H1 (cell line): ENCODE measurements around the gene BNC1. TPM values are rescaled to one million over a fixed set of nuclear protein-coding genes. Genes with fewer than 3 reads are reported as not detected.

Source experiments
- CTCF ChIA-PET: fragments of 300-600 bp; sonication (Branson Sonifier 250); formaldehyde crosslinking; loops from one replicate; lab custom pipeline; 2021; ENCODE audit not compliant: partially characterized antibody; lab: Charles Lee
- POLR2A ChIA-PET: fragments of 300-600 bp; sonication (Branson Sonifier 250); formaldehyde crosslinking; loops from one replicate; lab custom pipeline; 2021; ENCODE audit warnings: inconsistent platforms; ENCODE audit not compliant: partially characterized antibody; lab: Charles Lee
- DNase-seq, 2 experiments: peaks; one replicate each; pipeline versions ENCODE4 v3.0.0 to v3.0.0-alpha.2; 2010 to 2022; ENCODE audit warnings: low spot score in 2 of 2, low read depth in 1 of 2, mixed read lengths in 1 of 2
- FAIRE-seq: peaks from 2 replicates; lab custom pipeline; 2011; peaks lifted over from hg19 to GRCh38; lab: Jason Lieb, UNC
- H2AFZ ChIP-seq: 2 replicates; pipeline ENCODE4 v1.8.1; 2012; ENCODE audit warnings: low read length, inconsistent platforms
- H2AK5ac ChIP-seq: 2 replicates; pipeline ENCODE4 v1.6.1; 2013; ENCODE audit warnings: low read depth, low read length
- H2BK120ac ChIP-seq: replicated peaks from 2 replicates; pipeline ENCODE3; 2013; ENCODE audit warnings: low read depth, low read length, inconsistent platforms
- H2BK12ac ChIP-seq: 2 replicates; pipeline ENCODE4 v1.6.1; 2013; ENCODE audit warnings: low read depth, low read length
- H2BK15ac ChIP-seq: 2 replicates; pipeline ENCODE4 v1.6.1; 2013; ENCODE audit warnings: low read length
- H2BK20ac ChIP-seq: 2 replicates; pipeline ENCODE4 v1.6.1; 2013; ENCODE audit warnings: low read length
- H2BK5ac ChIP-seq: 2 replicates; pipeline ENCODE4 v1.6.1; 2013; ENCODE audit warnings: low read depth, low read length
- H3K14ac ChIP-seq: 2 replicates; pipeline ENCODE4 v1.6.1; 2013; ENCODE audit warnings: inconsistent platforms; ENCODE audit not compliant: insufficient read length
- H3K18ac ChIP-seq: 2 replicates; pipeline ENCODE4 v1.6.1; 2013; ENCODE audit warnings: low read length; ENCODE audit errors: extremely low read depth
- H3K23ac ChIP-seq: 2 replicates; pipeline ENCODE4 v1.6.1; 2013; ENCODE audit warnings: inconsistent platforms; ENCODE audit not compliant: insufficient read length
- H3K23me2 ChIP-seq: 2 replicates; pipeline ENCODE4 v1.6.1; 2013; ENCODE audit warnings: low read depth, low read length
- H3K27ac ChIP-seq: 2 replicates; pipeline ENCODE4 v1.6.1; 2011; ENCODE audit warnings: low read depth, low read length, inconsistent platforms
- H3K27me3 ChIP-seq, 4 experiments: replicated peaks in 1 of 4; 1 replicate in 1 of 4; 2 replicates in 3 of 4; pipeline versions ENCODE4 v1.6.1 to v1.8.1; 2011 to 2013; ENCODE audit warnings: low read length in 3 of 4, mild to moderate bottlenecking in 3 of 4, inconsistent platforms in 2 of 4, mixed read lengths in 2 of 4, moderate library complexity in 1 of 4; ENCODE audit not compliant: control insufficient read depth in 3 of 4, insufficient read depth in 3 of 4; ENCODE audit errors: extremely low read depth in 1 of 4
- H3K36me3 ChIP-seq, 4 experiments: 2 replicates each; pipeline versions ENCODE4 v1.6.1 to v1.8.1; 2011 to 2013; ENCODE audit warnings: mild to moderate bottlenecking in 4 of 4, low read length in 3 of 4, moderate library complexity in 2 of 4, control low read depth in 1 of 4, inconsistent platforms in 1 of 4; ENCODE audit not compliant: insufficient read depth in 4 of 4, control insufficient read depth in 2 of 4
- H3K4ac ChIP-seq: replicated peaks from 2 replicates; pipeline ENCODE3; 2013; ENCODE audit warnings: low read length, low read depth, mixed read lengths, inconsistent platforms; ENCODE audit not compliant: insufficient read length
- H3K4me1 ChIP-seq, 4 experiments: replicated peaks in 1 of 4; 1 replicate in 1 of 4; 2 replicates in 3 of 4; pipeline versions ENCODE4 v1.6.1 to v1.8.1; 2011 to 2013; ENCODE audit warnings: low read length in 3 of 4, inconsistent platforms in 2 of 4, mixed read lengths in 1 of 4; ENCODE audit not compliant: insufficient read depth in 4 of 4, control insufficient read depth in 3 of 4
- H3K4me2 ChIP-seq, 2 experiments: 2 replicates each; pipeline versions ENCODE4 v1.6.1 to v1.8.1; 2011 to 2013; ENCODE audit warnings: low read depth in 2 of 2, low read length in 2 of 2, control low read depth in 1 of 2, inconsistent platforms in 1 of 2, mild to moderate bottlenecking in 1 of 2; ENCODE audit not compliant: insufficient read depth in 1 of 2
- H3K4me3 ChIP-seq, 4 experiments: fragments of 200-600, 300-600 bp in 1 of 4; sonication (generic), shearing (Covaris generic), sonication (Bioruptor Twin) in 1 of 4; 2 replicates each; pipeline versions ENCODE4 v1.5.1 to v1.8.1; 2011 to 2016; ENCODE audit warnings: low read length in 4 of 4, low read depth in 3 of 4, control low read depth in 2 of 4, inconsistent platforms in 2 of 4, mild to moderate bottlenecking in 2 of 4, mixed read lengths in 1 of 4, moderate library complexity in 1 of 4; ENCODE audit not compliant: insufficient read depth in 2 of 4; ENCODE audit errors: extremely low read depth in 1 of 4
- H3K56ac ChIP-seq: replicated peaks from 2 replicates; pipeline ENCODE3; 2013; ENCODE audit warnings: low read depth, mild to moderate bottlenecking, mixed read lengths, low read length, inconsistent platforms; ENCODE audit not compliant: insufficient read length
- H3K79me1 ChIP-seq: 2 replicates; pipeline ENCODE4 v1.6.1; 2013; ENCODE audit warnings: low read depth, low read length, control low read depth
- H3K79me2 ChIP-seq, 2 experiments: 2 replicates each; pipeline versions ENCODE4 v1.6.1 to v1.8.1; 2012 to 2013; ENCODE audit warnings: low read length in 2 of 2, mild to moderate bottlenecking in 2 of 2, inconsistent platforms in 1 of 2; ENCODE audit not compliant: insufficient read depth in 2 of 2, control insufficient read depth in 1 of 2
- H3K9ac ChIP-seq, 4 experiments: replicated peaks in 1 of 4; 1 replicate in 1 of 4; 2 replicates in 3 of 4; pipeline versions ENCODE4 v1.6.1 to v1.8.1; 2011 to 2013; ENCODE audit warnings: low read depth in 3 of 4, low read length in 3 of 4, control low read depth in 2 of 4, mild to moderate bottlenecking in 2 of 4, moderate library complexity in 2 of 4, inconsistent platforms in 1 of 4; ENCODE audit errors: extremely low read depth in 1 of 4
- H3K9me3 ChIP-seq, 2 experiments: 2 replicates each; pipeline versions ENCODE4 v1.6.1 to v1.8.1; 2012 to 2013; ENCODE audit warnings: mild to moderate bottlenecking in 2 of 2, moderate library complexity in 2 of 2, control low read depth in 1 of 2, inconsistent platforms in 1 of 2, low read depth in 1 of 2, low read length in 1 of 2, mixed read lengths in 1 of 2; ENCODE audit not compliant: insufficient read depth in 2 of 2
- H4K20me1 ChIP-seq, 2 experiments: replicated peaks in 1 of 2; 2 replicates each; pipeline versions ENCODE3 to v1.8.1; 2011 to 2013; ENCODE audit warnings: inconsistent platforms in 2 of 2, low read length in 2 of 2, mild to moderate bottlenecking in 1 of 2; ENCODE audit not compliant: insufficient read depth in 2 of 2, control insufficient read depth in 1 of 2
- H4K5ac ChIP-seq: 2 replicates; pipeline ENCODE4 v1.6.1; 2013; ENCODE audit warnings: low read length, low read depth, mixed read lengths, inconsistent platforms; ENCODE audit not compliant: insufficient read length
- H4K8ac ChIP-seq: 2 replicates; pipeline ENCODE4 v1.8.0; 2013; ENCODE audit warnings: mild to moderate bottlenecking, moderate library complexity, low read length, inconsistent platforms; ENCODE audit not compliant: insufficient read depth; ENCODE audit errors: extremely low read depth
- H4K91ac ChIP-seq: replicated peaks from 2 replicates; pipeline ENCODE3; 2013; ENCODE audit warnings: low read length, mixed read lengths, inconsistent platforms; ENCODE audit not compliant: insufficient read length
- CEBPB ChIP-seq: IDR thresholded peaks from 2 replicates; pipeline ENCODE4 v1.6.1; 2012; ENCODE audit warnings: low read depth, low read length
- EZH2 ChIP-seq: fragments of 200-600 bp; sonication (generic); IDR thresholded peaks from 2 replicates; pipeline ENCODE4 v1.7.1; 2012; ENCODE audit warnings: low read depth, mild to moderate bottlenecking, moderate library complexity, low read length, inconsistent platforms; ENCODE audit not compliant: severe bottlenecking
- FOSL1 ChIP-seq: IDR thresholded peaks from 2 replicates; pipeline ENCODE4 v1.6.1; 2011; ENCODE audit warnings: mild to moderate bottlenecking, low read depth, low read length, moderate library complexity; ENCODE audit not compliant: insufficient read depth
- HDAC2 ChIP-seq, 2 experiments: fragments of 300-600 bp in 1 of 2; sonication (generic) in 1 of 2; IDR thresholded peaks; 2 replicates each; pipeline ENCODE4 v1.6.1; 2011 to 2012; ENCODE audit warnings: low read depth in 2 of 2, low read length in 2 of 2, mild to moderate bottlenecking in 2 of 2, moderate library complexity in 2 of 2, borderline replicate concordance in 1 of 2, inconsistent platforms in 1 of 2
- KDM1A ChIP-seq: fragments of 200-600, 300-600 bp; sonication (generic); IDR thresholded peaks from 2 replicates; pipeline ENCODE4 v1.7.1; 2016; ENCODE audit warnings: mild to moderate bottlenecking, low read length, borderline replicate concordance
- SIX5 ChIP-seq: IDR thresholded peaks from 2 replicates; pipeline ENCODE4 v1.6.1; 2011; ENCODE audit warnings: mild to moderate bottlenecking, low read depth, low read length
- TCF12 ChIP-seq: IDR thresholded peaks from 2 replicates; pipeline ENCODE4 v1.6.1; 2011; ENCODE audit warnings: low read depth, mild to moderate bottlenecking, low read length
- WGBS, 2 experiments: shearing (Covaris generic) in 1 of 2; methylation state at CpG; one replicate each; pipeline versions ENCODE4 v1.1.6 to v1.1.7; 2013 to 2015; ENCODE audit warnings: low lambda C conversion rate in 2 of 2, mixed read lengths in 2 of 2, inconsistent platforms in 1 of 2, low coverage in 1 of 2, missing lambda C conversion rate in 1 of 2; ENCODE audit not compliant: insufficient replicate concordance in 2 of 2, insufficient coverage in 1 of 2, insufficient read length in 1 of 2; ENCODE audit errors: extremely low coverage in 1 of 2, missing lambda C conversion rate in 1 of 2; 5-methylcytosine and 5-hydroxymethylcytosine counted together
- polyA plus RNA-seq, 7 experiments: library from polyadenylated mRNA; depleted of rRNA in 3 of 7; stranded (reverse) in 5 of 7; unstranded in 2 of 7; fragments of >200 nt in 5 of 7; fragments of 200-250 nt in 2 of 7; gene quantifications; 1 replicate in 5 of 7; 2 replicates in 1 of 7; 4 replicates in 1 of 7; pipeline versions ENCODE4 v1.2.1 to v1.2.3, GENCODE V29; 2011 to 2013; ENCODE audit warnings: missing spikeins in 2 of 7, mixed read lengths in 2 of 7
- total RNA-seq: library from RNA; stranded (reverse); fragmentation: NEBNext Ultra II Directional; extraction: Animal tissue kit (Norgen Biotek cat#: 25700); gene quantifications from 2 replicates; pipeline ENCODE4 v1.2.1, GENCODE V29; 2021

The BNC1 gene
- total and polyA plus RNA-seq, 2 of the 8 experiments (the other 6 are each of a cell fraction or from before 2014, with no cell fraction given): 0.99 to 2.1 TPM

- no peak overlapping the region for H2BK20ac ChIP-seq
- no peak overlapping the region for H4K8ac ChIP-seq
- no peaks in the 10 kb centered on the region for H3K23me2 ChIP-seq
- H3K4ac ChIP-seq: no peak overlapping the region
- H2BK15ac ChIP-seq: no peak overlapping the region
- no peak overlapping the region for H2BK5ac ChIP-seq
- H4K20me1 ChIP-seq: no peaks in the 10 kb centered on the region
- no peak overlapping the region for H3K14ac ChIP-seq
- H3K36me3 ChIP-seq: no peaks in the 10 kb centered on the region
- H3K9me3 ChIP-seq: 0 out of 4 replicates have a peak, but pooled peaks cover 0 to 2% of the 10 kb centered on the region in 2 experiments
- H3K79me1 ChIP-seq: no peaks in the 10 kb centered on the region
- ChIA-PET CTCF (no interaction called here), POLR2A (no interaction called here)
- no peak overlapping the region for H2BK120ac ChIP-seq
- WGBS, 2 experiments: 94% methylated on average over 2 of the region's 2 CpGs; no CpG with 5 or more reads in 1 of the 2 experiments
- no peak overlapping the region for H3K56ac ChIP-seq
- H3K4me2 ChIP-seq: no peak overlapping the region
- H2AK5ac ChIP-seq: no peak overlapping the region
- no peak overlapping the region for H3K4me3 ChIP-seq
- no peak overlapping the region for H3K9ac ChIP-seq
- H3K18ac ChIP-seq: no peak overlapping the region
- peak; percentile 54; the same call in 1 of the 2 replicates for TF ChIP-seq KDM1A
- TF ChIP-seq FOSL1: no peak
- TF ChIP-seq EZH2: no peak
- no peak for TF ChIP-seq HDAC2 (IDR thresholded peaks at IDR 0.05; ENCODE audit: borderline replicate concordance in 1 of 2, low read depth in 2 of 2, low read length in 2 of 2)
- TF ChIP-seq TCF12: no peak
- no peak for TF ChIP-seq CEBPB
- no peak for TF ChIP-seq SIX5
- DNase-seq (no peak), FAIRE-seq (no peak)
- H4K5ac ChIP-seq: no peak overlapping the region
- no peak overlapping the region for H4K91ac ChIP-seq
- H3K4me1 ChIP-seq: no peaks in the 10 kb centered on the region
- H2BK12ac ChIP-seq: no peak overlapping the region
- no peak overlapping the region for H3K27ac ChIP-seq
- H2AFZ ChIP-seq: no peak overlapping the region
- H3K79me2 ChIP-seq: no peaks in the 10 kb centered on the region
- H3K27me3 ChIP-seq: no peaks in the 10 kb centered on the region
- no peak overlapping the region for H3K23ac ChIP-seq
These were observed 69.2 kb downstream of the BNC1 start for GRCh38 chr15:83215306-83215705.
